Left ventricle myocardium inferior (tissue), 1 donor: ENCODE data around the gene JPT1. TPM values are rescaled to one million over a fixed set of nuclear protein-coding genes. Genes with fewer than 3 reads are reported as not detected.

Experiments used
- DNase-seq: peaks from one replicate; pipeline ENCODE4 v3.0.0-alpha.2; 2020
- H3K27ac ChIP-seq: fragments of 200-600 bp; replicated peaks from 2 replicates; pipeline ENCODE4 v1.8.0; 2021
- H3K27me3 ChIP-seq: fragments of 200-600 bp; 2 replicates; pipeline ENCODE4 v1.8.0; 2021; ENCODE audit warnings: low read depth
- H3K36me3 ChIP-seq: fragments of 200-600 bp; 2 replicates; pipeline ENCODE4 v1.8.0; 2021
- H3K4me1 ChIP-seq: fragments of 200-600 bp; 2 replicates; pipeline ENCODE4 v1.8.0; 2021
- H3K4me3 ChIP-seq: fragments of 200-600 bp; 2 replicates; pipeline ENCODE4 v1.8.0; 2021; ENCODE audit warnings: mild to moderate bottlenecking, moderate library complexity
- H3K9me3 ChIP-seq: fragments of 200-600 bp; replicated peaks from 2 replicates; pipeline ENCODE4 v1.8.0; 2021
- intact Hi-C: fragments of 100-400 bp; cut with micrococcal nuclease; formaldehyde crosslinking; loops from one replicate; pipeline ENCODE4 v1.11.0; 2022
- total RNA-seq: library from RNA; stranded (reverse); fragmentation: NEBNext Ultra II Directional; extraction: Animal tissue kit (Norgen Biotek cat#: 25700); gene quantifications from one replicate; pipeline ENCODE4 v1.2.1, GENCODE V29; 2021
- TF ChIP-seq, protein P1 (sequence below): fragments of 200-600 bp; IDR thresholded peaks from 2 replicates; pipeline ENCODE4 v1.8.0; 2021; ENCODE audit warnings: antibody characterized with exemption, mild to moderate bottlenecking, borderline replicate concordance
- donor health status: DM: no; HTN: yes; CAD: no; lungs with severe emphysema.

Gene JPT1
- total RNA-seq, 1 donor from 2014 or later: 13.8 TPM

DNA sequence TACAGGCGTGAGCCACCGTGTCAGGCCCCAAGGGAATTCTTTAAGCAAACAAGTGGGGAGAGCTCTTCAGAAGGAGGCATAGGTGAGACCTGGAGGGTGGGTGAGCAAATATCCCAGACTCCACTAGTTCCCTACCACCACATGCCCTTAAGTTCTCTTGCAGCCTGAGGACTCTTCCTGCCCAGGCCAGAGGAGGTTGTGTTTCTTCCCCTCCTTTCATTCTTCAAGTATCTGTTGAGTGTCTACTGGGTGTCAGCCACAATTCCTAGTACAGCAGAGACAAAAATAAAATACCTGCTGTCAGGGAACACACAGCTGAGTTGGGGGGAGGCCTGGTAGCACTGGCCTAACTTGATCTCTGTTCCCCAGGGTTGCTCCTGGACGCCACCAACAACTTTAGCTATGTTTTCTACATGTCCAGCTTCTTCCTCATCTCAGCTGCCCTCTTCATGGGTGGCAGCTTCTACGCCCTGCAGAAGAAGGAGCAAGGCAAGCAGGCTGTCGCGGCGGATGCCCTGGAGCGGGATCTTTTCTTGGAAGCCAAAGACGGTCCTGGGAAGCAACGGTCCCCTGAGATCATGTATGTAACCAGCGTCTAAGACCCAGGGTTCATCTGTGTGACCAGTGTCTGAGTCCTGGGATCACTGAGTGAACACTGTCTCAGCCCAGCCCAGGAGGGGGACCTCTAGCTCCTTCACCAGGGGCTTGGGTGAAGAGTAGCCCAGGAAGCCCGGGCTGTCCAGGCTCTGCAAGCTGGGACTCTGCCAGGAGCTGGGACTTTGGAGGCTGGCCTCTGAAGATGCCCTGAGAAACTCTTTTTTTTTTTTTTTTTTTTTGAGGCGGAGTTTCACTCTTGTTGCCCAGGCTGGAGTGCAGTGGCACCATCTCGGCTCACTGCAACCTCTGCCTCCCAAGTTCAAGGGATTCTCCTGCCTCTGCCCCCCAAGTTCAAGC, 50.4 kb downstream of the JPT1 start:
- Histone ChIP-seq H3K36me3 (peaks cover 11% of the 10 kb centered on the region), H3K4me1 (peaks cover 16% of the 10 kb centered on the region), H3K27me3 (no peaks in the 10 kb centered on the region), H3K9me3 (no peaks in the 10 kb centered on the region), H3K27ac (peak overlapping the region; percentile 48), H3K4me3 (no peak overlapping the region)
- TF ChIP-seq, protein P1, sequence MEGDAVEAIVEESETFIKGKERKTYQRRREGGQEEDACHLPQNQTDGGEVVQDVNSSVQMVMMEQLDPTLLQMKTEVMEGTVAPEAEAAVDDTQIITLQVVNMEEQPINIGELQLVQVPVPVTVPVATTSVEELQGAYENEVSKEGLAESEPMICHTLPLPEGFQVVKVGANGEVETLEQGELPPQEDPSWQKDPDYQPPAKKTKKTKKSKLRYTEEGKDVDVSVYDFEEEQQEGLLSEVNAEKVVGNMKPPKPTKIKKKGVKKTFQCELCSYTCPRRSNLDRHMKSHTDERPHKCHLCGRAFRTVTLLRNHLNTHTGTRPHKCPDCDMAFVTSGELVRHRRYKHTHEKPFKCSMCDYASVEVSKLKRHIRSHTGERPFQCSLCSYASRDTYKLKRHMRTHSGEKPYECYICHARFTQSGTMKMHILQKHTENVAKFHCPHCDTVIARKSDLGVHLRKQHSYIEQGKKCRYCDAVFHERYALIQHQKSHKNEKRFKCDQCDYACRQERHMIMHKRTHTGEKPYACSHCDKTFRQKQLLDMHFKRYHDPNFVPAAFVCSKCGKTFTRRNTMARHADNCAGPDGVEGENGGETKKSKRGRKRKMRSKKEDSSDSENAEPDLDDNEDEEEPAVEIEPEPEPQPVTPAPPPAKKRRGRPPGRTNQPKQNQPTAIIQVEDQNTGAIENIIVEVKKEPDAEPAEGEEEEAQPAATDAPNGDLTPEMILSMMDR: no peak
- no peak for DNase-seq
- intact Hi-C loops: no loop called here

- no peak overlapping the region for H3K27ac ChIP-seq
- H3K27me3 ChIP-seq: no peaks in the 10 kb centered on the region
- H3K4me1 ChIP-seq: peaks cover 14% of the 10 kb centered on the region
- H3K9me3 ChIP-seq: no peaks in the 10 kb centered on the region
- DNase-seq: no peak
- H3K4me3 ChIP-seq: no peak overlapping the region
- peaks cover 11% of the 10 kb centered on the region for H3K36me3 ChIP-seq
- intact Hi-C loops: no loop called here
- TF ChIP-seq, protein P1: no peak
These were observed 51.9 kb downstream of the JPT1 start for GRCh38 chr17:75102385-75102821.

DNA sequence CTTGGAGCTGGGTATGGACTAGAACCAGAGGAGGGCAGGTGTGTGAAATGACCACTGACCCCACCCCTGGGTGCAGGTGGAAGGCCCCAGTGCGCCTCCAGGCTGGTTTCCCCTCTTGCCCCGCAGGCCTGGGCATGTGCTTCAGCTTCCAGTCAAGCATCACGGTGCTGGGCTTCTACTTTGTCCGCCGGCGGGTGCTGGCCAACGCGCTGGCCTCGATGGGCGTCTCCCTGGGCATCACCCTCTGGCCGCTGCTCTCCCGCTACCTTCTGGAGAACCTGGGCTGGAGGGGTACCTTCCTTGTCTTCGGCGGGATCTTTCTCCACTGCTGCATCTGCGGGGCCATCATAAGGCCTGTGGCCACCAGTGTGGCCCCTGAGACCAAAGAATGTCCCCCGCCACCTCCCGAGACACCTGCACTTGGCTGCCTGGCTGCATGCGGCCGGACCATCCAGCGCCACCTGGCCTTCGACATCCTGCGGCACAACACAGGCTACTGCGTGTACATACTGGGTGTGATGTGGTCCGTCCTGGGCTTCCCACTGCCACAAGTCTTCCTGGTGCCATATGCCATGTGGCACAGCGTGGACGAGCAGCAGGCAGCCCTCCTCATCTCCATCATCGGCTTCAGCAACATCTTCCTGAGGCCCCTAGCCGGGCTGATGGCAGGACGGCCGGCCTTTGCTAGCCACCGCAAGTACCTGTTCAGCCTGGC, 54.3 kb downstream of the JPT1 start:
- no peaks in the 10 kb centered on the region for H3K27me3 ChIP-seq
- H3K9me3 ChIP-seq: no peaks in the 10 kb centered on the region
- DNase-seq: no peak
- TF ChIP-seq, protein P1: no peak
- H3K4me3 ChIP-seq: no peak overlapping the region
- H3K4me1 ChIP-seq: peaks cover 18% of the 10 kb centered on the region
- H3K27ac ChIP-seq: no peak overlapping the region
- H3K36me3 ChIP-seq: peaks cover 11% of the 10 kb centered on the region
- intact Hi-C loops: no loop called here

- H3K4me1 ChIP-seq: peaks cover 14% of the 10 kb centered on the region
- DNase-seq: no peak
- H3K4me3 ChIP-seq: no peak overlapping the region
- TF ChIP-seq, protein P1: no peak
- H3K27ac ChIP-seq: no peak overlapping the region
- H3K9me3 ChIP-seq: no peaks in the 10 kb centered on the region
- peaks cover 11% of the 10 kb centered on the region for H3K36me3 ChIP-seq
- intact Hi-C loops: no loop called here
- H3K27me3 ChIP-seq: no peaks in the 10 kb centered on the region
These were observed 55.5 kb downstream of the JPT1 start for GRCh38 chr17:75098861-75099260.

GRCh38 chr17:75097865-75098264, 56.4 kb downstream of the JPT1 start:
- no peak for DNase-seq
- intact Hi-C loops: no loop called here
- H3K27me3 ChIP-seq: no peaks in the 10 kb centered on the region
- TF ChIP-seq, protein P1: no peak
- H3K9me3 ChIP-seq: no peaks in the 10 kb centered on the region
- H3K4me3 ChIP-seq: no peak overlapping the region
- peaks cover 11% of the 10 kb centered on the region for H3K36me3 ChIP-seq
- peaks cover 14% of the 10 kb centered on the region for H3K4me1 ChIP-seq
- no peak overlapping the region for H3K27ac ChIP-seq
